ENCODE measurements around the gene PRKCG. TPM values are rescaled to one million over a fixed set of nuclear protein-coding genes. Genes with fewer than 3 reads are reported as not detected.

PRKCG gene
- total RNA-seq, 2 experiments from 2014 or later: not detected

DNA sequence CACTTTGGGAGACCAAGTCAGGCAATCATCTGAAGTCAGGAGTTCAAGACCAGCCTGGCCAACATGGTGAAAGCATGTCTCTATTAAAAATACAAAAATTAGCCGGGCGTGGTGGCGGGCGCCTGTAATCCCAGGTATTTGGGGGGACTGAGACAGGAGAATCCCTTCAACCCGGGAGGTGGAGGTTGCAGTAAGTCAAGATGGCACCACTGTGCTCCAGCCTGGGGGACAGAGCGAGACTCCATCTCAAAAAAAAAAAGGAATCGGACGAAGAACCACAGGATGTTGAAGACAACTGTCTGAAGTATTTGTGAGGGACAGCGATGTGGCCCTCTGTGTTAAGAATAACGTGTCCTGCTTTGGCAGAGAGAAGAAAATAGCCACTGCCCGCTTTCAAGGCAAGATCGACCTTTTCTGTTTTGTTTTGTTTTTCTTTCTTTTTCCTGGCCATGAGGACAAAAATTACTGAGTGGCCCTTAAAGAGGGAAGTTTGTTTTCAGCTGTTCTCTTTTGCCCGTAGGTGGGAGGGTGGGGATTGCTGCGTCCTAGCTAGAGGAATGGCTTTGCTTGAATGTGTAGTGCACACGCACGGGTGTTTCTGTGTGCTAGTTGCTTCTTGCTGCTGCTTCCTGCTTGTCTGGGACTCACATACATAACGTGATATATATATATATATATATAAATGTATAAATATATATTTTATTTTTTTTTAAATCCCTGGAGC lies 6.2 kb upstream of the PRKCG start:
- DNase-seq: no peak
- Mint-ChIP-seq H3K4me3 (no peak overlapping the region), H3K27ac (peak overlapping the region; percentile 5), H3K36me3 (peaks cover 35% of the 10 kb centered on the region), H3K9me3 (ENCODE audit: low read depth) (no peaks in the 10 kb centered on the region), H3K27me3 (peaks cover 4% of the 10 kb centered on the region), H3K4me1 (peaks cover 52% of the 10 kb centered on the region)
- CTCF ChIA-PET: interaction anchor here (0.9 to 2.0 kb wide), 5 partner anchors 8 to 154 kb away, joined by 3 to 17 read pairs (median 4); partner anchors contain the start of gene MYADM
- no peak for ATAC-seq

DNA sequence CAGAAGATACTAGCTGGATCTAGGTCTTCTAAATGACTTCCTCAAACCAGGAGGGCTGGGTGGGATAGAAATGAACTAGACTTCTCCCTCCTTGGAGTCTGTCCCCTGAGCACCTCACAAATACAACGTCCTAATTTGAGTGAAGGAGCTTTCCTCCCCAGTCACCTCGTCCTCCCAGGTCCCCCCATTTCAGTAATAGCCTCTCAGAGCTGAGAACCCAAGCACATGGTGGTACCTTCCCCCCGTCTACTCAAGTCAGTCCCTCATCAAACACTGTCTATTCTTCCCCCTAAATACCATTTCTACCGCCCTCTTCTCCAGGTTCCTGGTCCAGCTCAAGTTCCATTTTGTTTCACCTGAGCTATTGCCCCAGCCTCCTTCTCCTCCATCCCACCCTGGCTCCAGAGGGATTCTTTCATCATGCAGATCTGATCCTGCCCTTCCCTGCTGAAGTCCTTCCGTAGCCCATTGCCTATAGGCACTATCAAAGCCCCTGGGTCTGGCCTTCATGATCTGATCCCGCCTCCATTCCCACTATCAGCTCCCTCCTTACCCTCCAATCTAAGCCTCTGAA lies 5.3 kb upstream of the PRKCG start:
- CTCF ChIA-PET: interaction anchor here (0.8 to 1.5 kb wide), 5 partner anchors 9 to 389 kb away, joined by 3 to 4 read pairs (median 4); partner anchors contain the start of gene MYADM
- no peak overlapping the region for H3K4me3 Mint-ChIP-seq

DNA sequence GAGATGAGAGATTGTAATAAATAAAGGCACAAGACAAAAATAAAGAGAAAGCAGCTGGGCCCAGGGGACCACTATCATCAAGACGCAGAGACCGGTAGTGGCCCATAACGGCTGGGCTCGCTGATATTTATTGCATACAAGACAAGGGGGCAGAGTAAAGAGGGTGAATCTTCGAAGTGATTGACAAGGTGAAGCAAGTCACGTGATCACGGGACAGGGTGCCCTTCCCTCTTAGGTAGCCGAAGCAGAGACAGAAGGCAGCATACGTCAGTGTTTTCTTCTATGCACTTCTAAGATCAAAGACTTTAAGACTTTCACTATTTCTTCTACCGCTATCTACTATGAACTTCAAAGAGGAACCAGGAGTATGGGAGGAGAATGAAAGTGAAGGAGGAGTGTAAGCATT lies 4.6 kb upstream of the PRKCG start:
- Mint-ChIP-seq H3K4me1 (peaks cover 42% of the 10 kb centered on the region), H3K27ac (no peak overlapping the region), H3K4me3 (no peak overlapping the region), H3K27me3 (peaks cover 5% of the 10 kb centered on the region), H3K36me3 (peaks cover 33% of the 10 kb centered on the region), H3K9me3 (ENCODE audit: low read depth) (no peaks in the 10 kb centered on the region)
- ATAC-seq (no peak), DNase-seq (no peak)
- CTCF ChIA-PET: interaction anchor here (0.6 to 1.3 kb wide), 4 partner anchors 26 to 389 kb away, joined by 3 to 4 read pairs (median 3); no protein-coding TSS in a partner anchor

More for the DNA sequence above, 5.3 kb upstream of the PRKCG start:
- DNase-seq: no peak
- no peak overlapping the region for H3K27ac Mint-ChIP-seq
- peaks cover 43% of the 10 kb centered on the region for H3K4me1 Mint-ChIP-seq
- peaks cover 4% of the 10 kb centered on the region for H3K27me3 Mint-ChIP-seq
- no peak for ATAC-seq
- peaks cover 33% of the 10 kb centered on the region for H3K36me3 Mint-ChIP-seq
- H3K9me3 Mint-ChIP-seq (ENCODE audit: low read depth): no peaks in the 10 kb centered on the region

DNA sequence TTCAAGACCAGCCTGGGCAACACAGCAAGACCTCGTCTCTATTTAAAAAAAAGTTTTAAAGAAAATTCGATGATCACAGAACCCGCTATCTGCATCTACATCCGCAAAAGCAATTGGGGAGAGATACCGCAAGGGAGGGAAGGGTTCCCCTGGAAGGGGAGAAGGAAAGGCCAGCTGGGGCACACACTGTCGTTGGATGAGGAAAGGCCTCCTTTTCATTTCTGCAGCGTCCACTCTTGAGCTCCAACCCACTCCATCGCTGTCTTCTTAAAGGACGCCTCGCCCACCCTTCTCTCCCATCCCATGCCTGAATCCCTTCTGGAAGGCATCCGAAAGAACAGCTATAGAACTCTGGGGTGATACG lies 3.2 kb upstream of the PRKCG start:
- Mint-ChIP-seq H3K9me3 (ENCODE audit: low read depth) (no peaks in the 10 kb centered on the region), H3K4me1 (peaks cover 36% of the 10 kb centered on the region), H3K27me3 (peaks cover 15% of the 10 kb centered on the region), H3K36me3 (peaks cover 25% of the 10 kb centered on the region), H3K4me3 (no peak overlapping the region), H3K27ac (peak overlapping the region; percentile 30)
- CTCF ChIA-PET: interaction anchor here (1.3 kb wide), 1 partner anchor 25 kb away, joined by 4 read pairs; no protein-coding TSS in a partner anchor
- ATAC-seq (no peak), DNase-seq (no peak)

DNA sequence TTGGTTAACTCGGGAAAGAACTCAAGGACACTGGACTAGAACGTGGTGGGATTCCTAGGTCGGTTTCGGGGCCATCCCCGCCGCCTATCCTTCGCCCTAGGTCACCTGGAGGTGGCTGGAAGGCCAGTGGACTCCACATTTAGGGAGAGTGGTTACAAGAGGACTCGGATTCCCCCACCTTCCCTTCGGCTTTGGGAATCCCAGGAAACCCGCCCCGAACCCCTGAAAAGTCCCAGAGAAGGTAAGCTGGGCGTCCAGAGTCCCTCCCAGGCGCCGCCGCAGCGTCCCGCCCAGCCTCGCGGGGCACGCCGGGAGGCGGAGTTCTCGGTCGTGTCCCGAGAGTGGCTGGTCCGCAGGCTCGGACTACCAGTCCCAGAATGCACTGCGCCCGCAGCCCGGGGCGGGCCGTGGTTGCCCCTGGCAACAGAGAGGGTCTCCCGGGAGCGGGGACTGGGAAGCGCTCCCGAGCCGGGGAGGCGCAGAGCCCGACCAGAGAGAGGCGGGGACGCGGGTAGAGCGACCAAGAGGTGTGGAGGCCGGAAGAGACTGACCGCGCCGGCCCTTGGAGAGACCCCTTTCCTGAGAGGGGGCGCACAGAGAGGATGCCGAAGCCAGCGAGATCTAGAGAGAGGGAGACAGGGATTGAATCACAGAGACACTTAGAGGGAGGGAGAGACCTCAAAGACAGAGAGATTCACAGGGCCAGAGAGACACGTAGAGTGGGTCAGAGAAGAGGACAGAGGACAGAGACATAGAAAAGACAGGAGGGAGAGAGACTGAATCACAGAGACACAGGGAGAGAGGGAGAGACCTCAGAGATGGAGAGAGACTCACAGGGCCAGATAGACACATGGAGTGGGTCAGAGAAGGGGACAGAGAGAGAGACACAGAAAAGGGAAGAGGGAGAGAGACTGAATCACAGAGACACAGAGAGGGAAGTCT lies 2.6 kb upstream of the PRKCG start:
- ATAC-seq: peak; percentile 91
- peak; percentile 92 for DNase-seq
- no peaks in the 10 kb centered on the region for H3K9me3 Mint-ChIP-seq (ENCODE audit: low read depth)
- H3K36me3 Mint-ChIP-seq: peaks cover 18% of the 10 kb centered on the region
- H3K4me1 Mint-ChIP-seq: peaks cover 32% of the 10 kb centered on the region
- CTCF ChIA-PET: interaction anchor here (1.3 kb wide), 1 partner anchor 26 kb away, joined by 4 read pairs; no protein-coding TSS in a partner anchor
- H3K27me3 Mint-ChIP-seq: peaks cover 21% of the 10 kb centered on the region
- peak overlapping the region; percentile 30 for H3K27ac Mint-ChIP-seq
- H3K4me3 Mint-ChIP-seq: no peak overlapping the region

DNA sequence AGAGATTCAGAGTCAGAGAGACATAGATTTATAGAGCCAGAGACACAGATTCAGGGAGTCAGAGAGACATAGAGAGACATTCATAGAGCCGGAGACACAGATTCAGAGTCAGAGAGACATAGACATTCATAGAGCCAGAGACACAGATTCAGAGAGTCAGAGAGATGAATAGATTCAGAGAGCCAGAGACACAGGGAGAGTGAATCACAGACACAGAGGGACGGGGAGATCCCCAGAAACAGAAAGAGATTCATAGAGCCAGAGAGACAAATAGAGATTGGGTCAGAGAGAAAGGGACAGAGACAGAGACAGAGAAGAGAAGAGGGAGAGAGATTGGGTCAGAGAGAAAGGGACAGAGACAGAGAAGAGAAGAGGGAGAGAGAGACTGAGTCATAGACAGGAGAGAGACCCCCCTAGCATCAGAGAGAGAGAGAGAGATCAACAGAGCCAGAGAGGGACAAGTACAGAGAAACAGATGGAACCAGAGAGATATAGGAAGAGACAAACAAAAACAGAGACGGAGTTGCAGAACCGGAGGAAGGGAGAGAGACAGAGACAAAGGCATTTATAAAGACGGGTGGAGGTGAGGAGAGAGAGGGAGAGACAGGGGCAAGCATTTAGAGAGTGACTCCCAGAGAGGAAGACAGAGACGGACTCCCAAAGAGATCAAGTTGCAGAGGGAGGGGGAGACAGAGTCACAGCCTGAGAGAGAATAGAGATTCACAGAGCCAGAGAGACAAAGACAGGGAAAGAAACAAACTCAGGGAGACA lies 1.1 kb upstream of the PRKCG start:
- H3K36me3 Mint-ChIP-seq: peaks cover 9% of the 10 kb centered on the region
- peaks cover 31% of the 10 kb centered on the region for H3K27me3 Mint-ChIP-seq
- no peaks in the 10 kb centered on the region for H3K9me3 Mint-ChIP-seq (ENCODE audit: low read depth)
- CTCF ChIA-PET: interaction anchor here (1.0 to 1.6 kb wide), 9 partner anchors 8 to 143 kb away, joined by 3 to 13 read pairs (median 5); partner anchors contain the start of gene MYADM
- no peak overlapping the region for H3K4me3 Mint-ChIP-seq
- H3K27ac Mint-ChIP-seq: no peak overlapping the region
- DNase-seq (no peak), ATAC-seq (no peak)
- peaks cover 23% of the 10 kb centered on the region for H3K4me1 Mint-ChIP-seq

DNA sequence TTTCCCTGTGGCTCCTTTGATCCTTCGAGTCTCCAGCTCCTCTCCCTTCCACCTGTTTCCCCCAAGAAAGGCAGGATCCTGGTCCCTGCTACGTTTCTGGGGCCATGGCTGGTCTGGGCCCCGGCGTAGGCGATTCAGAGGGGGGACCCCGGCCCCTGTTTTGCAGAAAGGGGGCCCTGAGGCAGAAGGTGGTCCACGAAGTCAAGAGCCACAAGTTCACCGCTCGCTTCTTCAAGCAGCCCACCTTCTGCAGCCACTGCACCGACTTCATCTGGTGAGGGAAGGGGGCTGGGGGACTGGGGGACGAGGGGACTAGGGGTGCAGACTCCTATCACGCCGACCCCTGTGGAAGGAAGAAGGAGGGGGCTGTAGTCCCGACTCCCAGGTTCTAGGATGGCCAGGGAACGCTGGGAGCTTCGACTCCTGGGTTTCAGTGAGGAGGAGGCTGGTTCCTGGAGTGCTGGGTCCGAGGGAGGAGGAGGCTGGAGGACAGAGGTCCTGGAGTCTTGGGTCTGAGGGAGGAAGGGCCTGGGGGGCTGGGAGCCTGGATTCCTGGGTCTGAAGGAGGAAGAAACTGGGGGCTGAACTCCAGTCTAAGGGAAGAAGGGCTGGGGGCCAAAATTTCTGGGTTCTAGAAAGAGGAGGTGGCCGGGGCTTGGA lies 524 bp downstream of the PRKCG start:
- DNase-seq (no peak), ATAC-seq (no peak)
- H3K9me3 Mint-ChIP-seq (ENCODE audit: low read depth): no peaks in the 10 kb centered on the region
- CTCF ChIA-PET: interaction anchor here (0.8 to 2.1 kb wide), 14 partner anchors 9 to 458 kb away, joined by 3 to 13 read pairs (median 5); partner anchors contain the start of gene MYADM
- H3K27me3 Mint-ChIP-seq: peaks cover 34% of the 10 kb centered on the region
- no peak overlapping the region for H3K27ac Mint-ChIP-seq
- H3K4me1 Mint-ChIP-seq: peaks cover 12% of the 10 kb centered on the region
- no peaks in the 10 kb centered on the region for H3K36me3 Mint-ChIP-seq
- H3K4me3 Mint-ChIP-seq: no peak overlapping the region

DNA sequence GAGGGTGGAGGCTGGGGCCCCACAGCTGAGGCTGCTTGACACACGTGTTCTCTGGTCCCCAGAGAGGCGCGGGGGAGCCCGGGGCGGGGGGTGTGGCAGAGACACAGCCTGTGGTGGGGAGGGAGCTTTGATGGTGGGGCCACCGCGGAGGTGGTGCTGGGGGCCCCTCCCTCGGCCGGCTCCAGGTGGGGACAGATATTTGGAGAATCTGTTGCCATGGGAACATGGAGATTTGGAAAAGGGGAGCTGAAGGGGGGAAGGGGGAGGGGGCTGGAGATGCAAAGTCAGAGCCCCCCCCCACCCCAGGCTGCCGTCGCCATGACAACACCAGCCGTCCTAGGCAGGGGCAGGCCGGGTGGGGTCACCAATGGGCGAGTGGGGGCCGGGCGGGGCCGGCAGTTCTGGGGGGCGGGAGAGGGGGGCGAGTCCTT lies 1.2 kb downstream of the PRKCG start:
- DNase-seq (no peak), ATAC-seq (no peak)
- Mint-ChIP-seq H3K27me3 (peaks cover 34% of the 10 kb centered on the region), H3K4me3 (no peak overlapping the region), H3K36me3 (no peaks in the 10 kb centered on the region), H3K4me1 (peaks cover 10% of the 10 kb centered on the region), H3K9me3 (ENCODE audit: low read depth) (no peaks in the 10 kb centered on the region), H3K27ac (no peak overlapping the region)
- CTCF ChIA-PET: interaction anchor here (0.6 to 2.1 kb wide), 5 partner anchors 30 to 1585 kb away, joined by 3 to 11 read pairs (median 3); no protein-coding TSS in a partner anchor

DNA sequence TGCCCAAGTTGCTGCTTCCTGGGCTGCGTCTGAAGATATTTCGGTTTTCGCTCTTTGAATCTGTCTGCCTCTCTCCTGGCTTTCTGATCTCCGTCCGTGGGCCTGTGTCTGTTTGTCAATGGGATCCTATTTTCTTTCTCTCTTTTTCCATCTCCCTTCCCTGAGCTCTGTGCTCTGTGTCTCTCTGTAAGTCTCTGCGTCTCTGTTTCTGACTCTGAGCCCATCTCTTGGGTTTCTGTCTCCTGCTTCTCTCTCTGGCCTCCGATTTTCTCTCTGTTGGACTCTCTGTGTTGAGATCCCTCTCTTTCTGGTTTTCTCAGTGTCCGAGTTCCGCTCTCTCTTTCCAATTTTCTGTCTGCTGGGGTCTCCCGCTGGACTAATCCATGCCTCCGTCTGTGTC lies 1.7 kb downstream of the PRKCG start:
- CTCF ChIA-PET: interaction anchor here (0.6 to 2.1 kb wide), 5 partner anchors 30 to 1584 kb away, joined by 3 to 11 read pairs (median 3); no protein-coding TSS in a partner anchor
- DNase-seq (no peak), ATAC-seq (no peak)
- Mint-ChIP-seq H3K9me3 (ENCODE audit: low read depth) (no peaks in the 10 kb centered on the region), H3K4me1 (peaks cover 9% of the 10 kb centered on the region), H3K27me3 (peaks cover 34% of the 10 kb centered on the region), H3K4me3 (no peak overlapping the region), H3K36me3 (no peaks in the 10 kb centered on the region), H3K27ac (no peak overlapping the region)

DNA sequence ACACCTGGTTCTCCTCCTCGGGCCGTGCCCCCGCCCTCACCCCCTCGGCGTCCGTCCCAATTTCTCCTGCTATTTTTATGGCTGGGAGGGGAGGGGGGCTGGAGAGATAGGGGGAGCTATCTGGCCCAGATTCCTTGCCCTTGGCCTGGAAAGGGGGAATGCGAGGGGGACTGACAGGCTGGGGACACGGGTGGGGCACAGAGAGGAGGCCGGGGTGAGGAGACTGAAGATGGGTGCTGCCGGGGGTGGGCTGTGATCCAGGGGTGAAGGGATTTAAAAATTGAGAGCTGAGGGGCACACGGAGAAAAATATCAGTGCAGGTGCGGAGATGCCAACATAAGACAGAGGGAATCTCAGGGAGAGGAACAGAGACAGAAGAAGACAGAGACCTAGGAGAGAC lies 2.3 kb downstream of the PRKCG start:
- DNase-seq (no peak), ATAC-seq (no peak)
- H3K9me3 Mint-ChIP-seq (ENCODE audit: low read depth): no peaks in the 10 kb centered on the region
- no peak overlapping the region for H3K4me3 Mint-ChIP-seq
- no peak overlapping the region for H3K27ac Mint-ChIP-seq
- H3K4me1 Mint-ChIP-seq: peaks cover 6% of the 10 kb centered on the region
- H3K27me3 Mint-ChIP-seq: peaks cover 30% of the 10 kb centered on the region
- CTCF ChIA-PET: interaction anchor here (1.0 to 1.6 kb wide), 3 partner anchors 43 to 140 kb away, joined by 3 to 4 read pairs (median 4); no protein-coding TSS in a partner anchor
- H3K36me3 Mint-ChIP-seq: no peaks in the 10 kb centered on the region

DNA sequence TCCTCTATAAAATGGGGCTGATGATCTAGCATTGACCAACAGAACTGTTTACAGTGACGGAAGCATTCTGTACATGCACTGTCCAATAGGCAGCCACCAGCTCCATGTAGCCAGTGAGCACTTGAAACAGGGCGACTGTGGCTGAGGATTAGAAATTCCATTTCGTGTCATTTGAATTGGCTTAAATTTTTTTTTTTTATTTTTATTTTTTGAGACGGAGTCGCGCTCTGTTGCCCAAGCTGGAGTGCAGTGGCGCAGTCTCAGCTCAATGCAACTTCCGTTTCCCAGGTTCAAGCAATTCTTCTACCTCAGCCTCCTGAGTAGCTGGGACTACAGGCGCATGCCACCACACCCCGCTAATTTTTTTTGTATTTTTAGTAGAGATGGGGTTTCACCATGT lies 3.0 kb downstream of the PRKCG start:
- Mint-ChIP-seq H3K27me3 (peaks cover 30% of the 10 kb centered on the region), H3K9me3 (ENCODE audit: low read depth) (no peaks in the 10 kb centered on the region), H3K27ac (no peak overlapping the region), H3K4me1 (peaks cover 9% of the 10 kb centered on the region), H3K4me3 (no peak overlapping the region), H3K36me3 (no peaks in the 10 kb centered on the region)
- CTCF ChIA-PET: interaction anchor here (1.0 to 1.6 kb wide), 3 partner anchors 9 to 139 kb away, joined by 4 to 5 read pairs (median 4); no protein-coding TSS in a partner anchor
- ATAC-seq (no peak), DNase-seq (no peak)

Measured in activated CD8-positive, alpha-beta memory T cell treated with anti-CD3 and anti-CD28 coated beads, Interleukin-2, amount 10 ng/mL, durations not matched to agents 7 days and 5 days (primary cell).